GM12874 (cell line): Measurements from ENCODE around the gene CBS.

Source experiments
- CTCF ChIP-seq: IDR thresholded peaks from 2 replicates; pipeline ENCODE4 v1.5.1; 2011; ENCODE audit warnings: low read depth, mild to moderate bottlenecking, control low read depth, low read length, moderate library complexity; ENCODE audit not compliant: insufficient read depth

The CBS gene

DNA sequence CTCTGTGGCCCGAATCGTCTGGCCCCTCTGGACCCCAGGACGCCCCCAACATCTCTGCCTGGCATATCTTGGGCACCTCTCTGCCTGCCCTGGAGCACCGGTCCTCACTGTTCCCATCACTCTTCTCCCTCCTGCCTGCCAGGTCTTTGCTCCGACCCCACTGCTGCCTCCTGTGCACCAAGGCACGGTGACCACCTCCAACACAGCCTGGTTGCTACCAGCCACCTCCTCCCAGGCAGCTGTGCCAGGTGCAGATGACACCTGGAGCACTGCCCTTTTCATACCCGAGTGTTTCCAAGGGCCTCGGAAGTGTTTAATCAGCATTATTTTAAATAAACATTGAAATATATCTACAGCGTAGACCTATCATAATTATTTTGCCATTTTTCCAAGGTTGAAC, 70.0 kb downstream of the CBS start:
- no peak for TF ChIP-seq CTCF

DNA sequence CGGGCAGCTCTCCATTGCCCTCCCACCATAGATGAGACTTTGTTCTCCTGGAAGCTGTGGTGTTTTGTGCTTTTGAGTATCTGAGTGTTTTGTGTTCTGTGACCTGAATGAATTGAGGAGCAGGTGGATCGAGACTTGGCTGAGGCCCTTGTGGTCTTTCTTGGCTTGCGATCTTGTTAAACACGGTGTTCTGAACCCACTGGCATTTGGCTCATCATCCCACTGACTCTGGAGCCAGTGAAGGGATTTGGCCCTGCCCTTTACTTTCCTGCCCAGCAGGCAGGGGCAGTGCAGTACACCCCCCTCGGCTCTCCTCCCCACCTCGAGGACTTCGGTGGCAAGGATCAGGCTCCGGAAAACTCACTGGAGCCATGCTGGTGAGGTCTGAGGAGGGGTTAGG, 70.7 kb downstream of the CBS start:
- TF ChIP-seq CTCF: no peak
